ENCODE data around the gene GNL1. TPM values are rescaled to one million over a fixed set of nuclear protein-coding genes. Genes with fewer than 3 reads are reported as not detected.
"Not testable (repeated sequence)": the region's sequence is repeated elsewhere in the genome, so short reads cannot be mapped to it uniquely, and the experiment has no call there.

Gene GNL1, protein sequence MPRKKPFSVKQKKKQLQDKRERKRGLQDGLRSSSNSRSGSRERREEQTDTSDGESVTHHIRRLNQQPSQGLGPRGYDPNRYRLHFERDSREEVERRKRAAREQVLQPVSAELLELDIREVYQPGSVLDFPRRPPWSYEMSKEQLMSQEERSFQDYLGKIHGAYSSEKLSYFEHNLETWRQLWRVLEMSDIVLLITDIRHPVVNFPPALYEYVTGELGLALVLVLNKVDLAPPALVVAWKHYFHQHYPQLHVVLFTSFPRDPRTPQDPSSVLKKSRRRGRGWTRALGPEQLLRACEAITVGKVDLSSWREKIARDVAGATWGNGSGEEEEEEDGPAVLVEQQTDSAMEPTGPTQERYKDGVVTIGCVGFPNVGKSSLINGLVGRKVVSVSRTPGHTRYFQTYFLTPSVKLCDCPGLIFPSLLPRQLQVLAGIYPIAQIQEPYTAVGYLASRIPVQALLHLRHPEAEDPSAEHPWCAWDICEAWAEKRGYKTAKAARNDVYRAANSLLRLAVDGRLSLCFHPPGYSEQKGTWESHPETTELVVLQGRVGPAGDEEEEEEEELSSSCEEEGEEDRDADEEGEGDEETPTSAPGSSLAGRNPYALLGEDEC
- total RNA-seq: 40.8 TPM

DNA sequence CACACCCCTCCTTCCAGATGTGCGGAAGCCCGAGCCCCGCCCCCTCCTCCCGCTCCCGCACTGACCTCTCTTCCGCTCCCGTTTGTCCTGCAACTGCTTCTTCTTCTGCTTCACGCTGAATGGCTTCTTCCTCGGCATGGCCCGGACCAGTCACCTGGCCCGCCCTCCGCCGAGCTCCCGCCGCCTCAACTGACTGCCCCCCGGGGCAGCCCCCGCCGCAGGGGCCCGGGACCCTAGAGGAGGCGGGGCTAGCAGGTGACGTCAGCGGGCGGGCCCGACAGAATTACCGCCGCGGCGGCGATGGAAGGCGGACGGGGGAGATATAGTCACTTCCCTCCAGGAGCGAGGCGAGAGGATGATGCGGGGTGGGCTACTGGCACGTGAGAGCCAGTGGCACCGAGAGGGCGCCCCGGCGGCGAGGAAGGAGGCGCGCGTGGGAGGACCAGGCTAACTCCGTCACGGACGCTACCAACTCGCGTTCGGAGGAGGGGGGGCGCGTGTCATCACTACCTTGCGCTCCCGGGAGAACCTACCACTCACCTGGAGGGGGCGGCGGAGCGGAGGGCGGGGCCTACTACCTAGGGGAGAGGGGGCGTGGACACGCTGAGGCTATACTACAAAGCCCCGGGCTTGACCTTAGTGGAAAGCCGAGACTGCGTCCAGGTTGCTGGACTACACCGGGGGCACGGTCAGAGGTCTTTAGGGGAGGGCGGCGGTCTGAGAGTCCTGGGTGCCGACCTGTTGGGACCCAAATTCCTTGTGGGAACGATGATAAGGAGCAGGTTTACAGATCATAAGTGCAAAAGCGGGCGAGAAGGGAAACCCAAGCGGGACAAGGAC is at the start of gene GNL1:
Gene GNL1, minus strand, starts transcription at position 424 of the 840 bp plus-strand sequence. Its CDS starts 286 bp downstream, at position 138.
- Histone ChIP-seq H3K27me3 (ENCODE audit: insufficient read depth, low read length) (no peaks in the 10 kb centered on the region), H3K4me3 (ENCODE audit: low read length) (peak within 1 kb of the TSS; percentile 67), H3K4me1 (ENCODE audit: insufficient read depth, low read length) (peaks cover 24% of the 10 kb centered on the region), H3K9me3 (ENCODE audit: low read depth, low read length) (no peaks in the 10 kb centered on the region)

DNA sequence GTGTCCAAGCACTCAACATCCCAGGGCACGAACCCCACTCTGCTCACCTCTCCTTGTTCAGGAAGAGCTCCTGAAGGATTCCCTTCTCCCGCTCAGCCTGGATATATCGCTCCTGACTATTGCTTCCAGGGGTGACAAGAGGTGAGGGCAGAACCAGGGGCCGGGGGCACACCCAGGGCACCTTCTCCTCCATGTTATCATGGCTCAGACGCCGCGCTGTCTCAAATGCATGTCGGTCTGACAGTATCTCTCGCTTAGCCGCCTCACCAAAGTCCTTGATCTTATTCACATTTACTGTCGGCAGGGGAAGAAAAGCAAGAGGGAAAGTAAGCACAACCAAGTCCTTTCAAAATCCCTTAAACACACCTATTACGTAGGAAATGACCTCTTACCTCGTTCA is 47.7 kb upstream of the GNL1 start:
- Histone ChIP-seq H3K4me3 (ENCODE audit: low read length) (no peak overlapping the region), H3K9me3 (ENCODE audit: low read depth, low read length) (no peaks in the 10 kb centered on the region), H3K4me1 (ENCODE audit: insufficient read depth, low read length) (peaks cover 6% of the 10 kb centered on the region), H3K27me3 (ENCODE audit: insufficient read depth, low read length) (no peaks in the 10 kb centered on the region)

DNA sequence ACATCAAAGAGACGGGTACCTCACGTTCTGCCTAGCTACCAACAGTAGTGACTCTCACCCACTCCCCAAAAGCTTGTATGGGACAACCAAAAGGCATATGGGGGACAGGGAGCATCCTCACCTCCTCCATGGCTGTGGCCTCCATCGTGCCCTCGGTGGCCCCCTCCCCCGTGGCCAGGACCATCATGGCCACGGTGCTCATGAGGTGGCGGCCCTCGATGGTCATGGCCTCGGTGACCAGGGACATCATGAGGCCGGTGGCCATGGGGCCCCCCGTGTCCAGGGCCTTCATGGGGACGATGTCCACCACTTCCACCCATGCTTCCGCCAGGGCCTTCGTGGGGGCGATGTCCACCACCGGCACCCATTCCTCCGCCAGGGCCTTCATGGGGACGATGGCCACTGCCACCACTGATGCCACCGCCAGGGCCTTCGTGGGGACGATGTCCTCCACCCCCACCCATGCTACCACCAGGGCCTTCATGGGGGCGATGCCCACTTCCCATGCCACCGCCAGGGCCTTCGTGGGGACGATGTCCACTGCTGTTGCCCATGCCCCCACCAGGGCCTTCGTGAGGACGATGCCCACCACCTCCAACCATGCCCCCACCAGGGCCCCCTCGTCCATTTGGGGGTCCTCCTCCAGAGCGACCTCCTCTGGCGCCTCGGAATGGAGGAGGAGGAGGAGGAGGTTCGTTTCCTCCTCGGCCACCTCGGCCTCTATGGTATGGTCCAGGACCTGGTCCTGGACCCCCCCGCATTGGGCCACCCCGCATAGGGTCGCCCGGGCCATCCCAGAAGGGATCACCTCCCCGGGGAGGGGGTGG is 45.7 kb upstream of the GNL1 start:
- Histone ChIP-seq H3K4me3 (ENCODE audit: low read length) (no peak overlapping the region), H3K9me3 (ENCODE audit: low read depth, low read length) (no peaks in the 10 kb centered on the region), H3K4me1 (ENCODE audit: insufficient read depth, low read length) (peaks cover 6% of the 10 kb centered on the region), H3K27me3 (ENCODE audit: insufficient read depth, low read length) (no peaks in the 10 kb centered on the region)

GRCh38 chr6:30601436-30601814 is 45.1 kb upstream of the GNL1 start:
- Histone ChIP-seq H3K9me3 (ENCODE audit: low read depth, low read length) (no peaks in the 10 kb centered on the region), H3K4me3 (ENCODE audit: low read length) (no peak overlapping the region)

GRCh38 chr6:30600451-30600961 is 44.2 kb upstream of the GNL1 start:
- no peaks in the 10 kb centered on the region for H3K9me3 ChIP-seq (ENCODE audit: low read depth, low read length)
- no peak overlapping the region for H3K4me3 ChIP-seq (ENCODE audit: low read length)
- no peaks in the 10 kb centered on the region for H3K27me3 ChIP-seq (ENCODE audit: insufficient read depth, low read length)
- H3K4me1 ChIP-seq (ENCODE audit: insufficient read depth, low read length): peaks cover 6% of the 10 kb centered on the region

More at GRCh38 chr6:30601436-30601814, 45.1 kb upstream of the GNL1 start:
- Histone ChIP-seq H3K4me1 (ENCODE audit: insufficient read depth, low read length) (peaks cover 6% of the 10 kb centered on the region), H3K27me3 (ENCODE audit: insufficient read depth, low read length) (no peaks in the 10 kb centered on the region)

DNA sequence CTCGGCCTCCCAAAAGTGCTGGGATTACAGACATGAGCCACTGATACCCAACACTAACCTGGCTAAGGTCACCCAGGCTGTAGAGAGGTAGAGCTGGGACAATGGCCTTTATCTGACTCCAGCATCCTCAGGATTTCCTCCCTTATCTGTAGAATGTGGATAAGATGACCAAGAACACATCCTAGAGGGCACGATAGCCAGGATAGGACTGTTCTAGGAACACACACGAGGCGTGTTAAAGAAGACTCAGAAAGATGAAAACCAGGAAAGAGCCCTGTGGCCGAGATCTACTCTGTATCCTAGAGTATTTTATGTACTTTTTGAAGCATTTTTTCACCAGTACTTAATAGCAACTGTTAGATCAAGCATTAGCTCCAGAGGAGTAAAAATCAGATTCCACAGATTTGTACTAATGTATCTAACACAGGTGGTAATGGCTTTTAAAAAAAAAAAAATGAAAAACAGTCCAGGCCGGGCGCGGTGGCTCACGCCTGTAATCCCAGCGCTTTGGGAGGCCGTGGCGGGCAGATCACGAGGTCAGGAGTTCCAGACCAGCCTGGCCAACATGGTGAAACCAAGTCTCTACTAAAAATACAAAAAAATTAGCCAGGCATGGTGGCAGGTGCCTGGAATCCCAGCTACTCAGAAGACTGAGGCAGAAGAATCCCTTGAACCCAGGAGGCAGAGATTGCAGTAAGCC is 43.5 kb upstream of the GNL1 start:
- Histone ChIP-seq H3K4me3 (ENCODE audit: low read length) (no peak overlapping the region), H3K9me3 (ENCODE audit: low read depth, low read length) (no peaks in the 10 kb centered on the region), H3K4me1 (ENCODE audit: insufficient read depth, low read length) (peaks cover 6% of the 10 kb centered on the region), H3K27me3 (ENCODE audit: insufficient read depth, low read length) (no peaks in the 10 kb centered on the region)

DNA sequence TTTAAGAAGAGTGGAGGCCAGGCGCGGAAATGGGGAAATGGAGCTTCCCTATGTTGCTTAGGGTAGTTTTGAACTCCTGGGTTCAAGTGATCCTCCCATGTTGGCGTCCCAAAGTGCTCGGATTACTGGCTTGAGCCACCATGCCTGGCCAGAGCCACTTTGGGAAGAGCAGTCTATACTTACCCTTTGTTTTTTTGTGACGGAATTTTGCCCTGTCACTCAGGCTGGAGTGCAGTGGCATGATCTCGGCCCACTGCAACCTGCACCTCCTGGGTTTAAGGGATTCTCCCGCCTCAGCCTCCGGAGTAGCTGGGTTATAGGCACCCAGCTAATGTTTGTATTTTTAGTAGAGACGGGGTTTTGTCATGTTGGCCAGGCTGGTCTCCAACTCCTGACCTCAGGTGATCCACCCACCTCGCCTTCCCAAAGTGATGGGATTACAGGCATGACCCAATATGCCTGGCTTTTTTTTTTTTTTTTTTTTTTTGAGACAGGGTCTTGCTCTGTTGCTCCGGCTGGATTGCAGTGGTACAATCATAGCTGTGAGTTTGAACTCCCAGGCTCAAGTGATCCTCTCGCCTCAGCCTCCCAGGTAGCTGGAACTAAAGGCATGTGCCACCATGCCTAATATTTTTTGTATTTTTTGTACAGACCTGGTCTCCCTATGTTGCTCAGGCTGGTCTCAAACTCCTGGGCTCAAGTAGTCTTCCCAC is 42.8 kb upstream of the GNL1 start:
- Histone ChIP-seq H3K27me3 (ENCODE audit: insufficient read depth, low read length) (no peaks in the 10 kb centered on the region), H3K4me3 (ENCODE audit: low read length) (no peak overlapping the region), H3K4me1 (ENCODE audit: insufficient read depth, low read length) (peaks cover 6% of the 10 kb centered on the region), H3K9me3 (ENCODE audit: low read depth, low read length) (no peaks in the 10 kb centered on the region)

DNA sequence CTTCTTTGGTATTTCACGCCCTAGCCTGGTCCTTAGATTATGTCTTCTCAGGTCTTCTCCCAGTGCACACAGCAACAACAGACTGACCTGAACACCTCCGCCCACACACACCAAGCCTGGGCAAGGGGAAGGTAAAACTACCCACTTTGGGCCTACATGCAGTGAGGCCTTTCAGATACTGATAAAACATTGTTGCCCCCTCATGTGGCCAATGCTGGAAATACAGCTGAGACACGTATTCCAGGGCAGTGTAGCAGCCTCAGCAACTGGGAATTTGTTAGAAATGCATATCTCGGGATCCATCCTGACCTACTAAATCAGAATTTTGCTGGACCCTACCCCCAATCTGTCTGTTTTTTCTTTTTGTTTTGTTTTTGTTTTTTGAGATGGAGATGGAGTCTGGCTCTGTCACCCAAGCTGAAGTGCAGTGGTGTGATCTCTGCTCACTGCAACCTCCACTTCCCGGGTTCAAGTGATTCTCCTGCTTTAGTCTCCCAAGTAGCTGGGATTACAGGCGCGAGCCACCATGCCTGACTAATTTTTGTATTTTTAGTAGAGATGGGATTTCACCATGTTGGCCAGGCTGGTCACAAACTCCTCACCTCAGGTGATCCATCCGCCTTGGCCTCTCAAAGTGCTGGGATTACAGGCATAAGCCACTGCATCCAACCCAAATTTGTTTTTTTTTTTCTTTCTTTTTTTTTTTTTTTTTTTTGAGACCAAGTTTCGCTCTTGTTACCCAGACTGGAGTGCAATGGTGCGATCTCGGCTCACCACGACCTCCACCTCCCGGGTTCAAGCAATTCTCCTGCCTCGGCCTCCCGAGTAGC is 41.2 kb upstream of the GNL1 start:
- not testable (repeated sequence) for H3K9me3 ChIP-seq (ENCODE audit: low read depth, low read length); H3K4me1 ChIP-seq (ENCODE audit: insufficient read depth, low read length); H3K4me3 ChIP-seq (ENCODE audit: low read length); H3K27me3 ChIP-seq (ENCODE audit: insufficient read depth, low read length)

DNA sequence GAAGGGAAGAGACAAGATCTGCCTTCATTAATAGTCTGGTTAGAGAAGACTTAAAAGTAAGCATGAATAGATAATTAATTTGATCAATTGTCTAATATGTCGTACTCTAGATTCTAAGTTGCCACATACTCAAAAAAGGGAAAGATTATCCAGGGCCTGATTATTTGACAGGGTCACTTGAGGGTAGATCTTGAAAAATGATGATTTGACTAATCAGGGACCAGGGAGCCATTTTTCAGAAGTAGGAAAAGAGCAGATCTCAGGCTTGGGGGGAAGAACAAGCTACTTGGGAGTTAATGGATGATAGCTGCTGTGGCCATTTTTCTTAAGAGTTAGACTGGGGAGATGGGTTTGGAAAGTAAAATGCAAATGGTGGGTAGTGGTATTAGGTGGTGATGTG is 36.0 kb upstream of the GNL1 start:
- Histone ChIP-seq H3K9me3 (ENCODE audit: low read depth, low read length) (no peaks in the 10 kb centered on the region), H3K27me3 (ENCODE audit: insufficient read depth, low read length) (no peaks in the 10 kb centered on the region), H3K4me1 (ENCODE audit: insufficient read depth, low read length) (no peaks in the 10 kb centered on the region), H3K4me3 (ENCODE audit: low read length) (no peak overlapping the region)

GRCh38 chr6:30591008-30591407 is 34.7 kb upstream of the GNL1 start:
- H3K4me3 ChIP-seq (ENCODE audit: low read length): no peak overlapping the region

GRCh38 chr6:30590509-30590908 is 34.2 kb upstream of the GNL1 start:
- Histone ChIP-seq H3K4me1 (ENCODE audit: insufficient read depth, low read length) (no peaks in the 10 kb centered on the region), H3K27me3 (ENCODE audit: insufficient read depth, low read length) (no peaks in the 10 kb centered on the region), H3K4me3 (ENCODE audit: low read length) (no peak overlapping the region), H3K9me3 (ENCODE audit: low read depth, low read length) (no peaks in the 10 kb centered on the region)

More at GRCh38 chr6:30591008-30591407, 34.7 kb upstream of the GNL1 start:
- Histone ChIP-seq H3K4me1 (ENCODE audit: insufficient read depth, low read length) (no peaks in the 10 kb centered on the region), H3K27me3 (ENCODE audit: insufficient read depth, low read length) (no peaks in the 10 kb centered on the region), H3K9me3 (ENCODE audit: low read depth, low read length) (no peaks in the 10 kb centered on the region)

DNA sequence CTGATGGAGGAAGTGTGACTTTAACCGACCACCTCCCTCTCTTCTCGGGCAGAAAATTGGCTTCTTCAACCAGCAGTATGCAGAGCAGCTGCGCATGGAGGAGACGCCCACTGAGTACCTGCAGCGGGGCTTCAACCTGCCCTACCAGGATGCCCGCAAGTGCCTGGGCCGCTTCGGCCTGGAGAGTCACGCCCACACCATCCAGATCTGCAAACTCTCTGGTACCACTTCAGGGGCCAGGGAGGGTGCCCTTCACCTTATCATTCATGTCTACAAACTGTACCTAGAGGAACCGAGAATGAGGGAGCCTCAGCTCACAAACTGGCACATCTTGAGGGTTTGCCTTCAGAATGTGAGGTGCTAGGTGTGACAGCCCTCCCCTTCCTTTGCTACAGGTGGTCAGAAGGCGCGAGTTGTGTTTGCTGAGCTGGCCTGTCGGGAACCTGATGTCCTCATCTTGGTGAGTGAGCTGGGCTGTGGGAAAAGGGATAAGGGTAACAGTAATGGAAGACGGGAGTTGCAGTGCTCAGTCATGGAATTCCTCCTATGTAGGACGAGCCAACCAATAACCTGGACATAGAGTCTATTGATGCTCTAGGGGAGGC is 33.6 kb upstream of the GNL1 start:
- H3K4me3 ChIP-seq (ENCODE audit: low read length): no peak overlapping the region
- no peaks in the 10 kb centered on the region for H3K9me3 ChIP-seq (ENCODE audit: low read depth, low read length)
- no peaks in the 10 kb centered on the region for H3K27me3 ChIP-seq (ENCODE audit: insufficient read depth, low read length)

More for the DNA sequence above, 33.6 kb upstream of the GNL1 start:
- no peaks in the 10 kb centered on the region for H3K4me1 ChIP-seq (ENCODE audit: insufficient read depth, low read length)
